ENCODE measurements around the gene MED7. TPM values are rescaled to one million over a fixed set of nuclear protein-coding genes. Genes with fewer than 3 reads are reported as not detected.

Gene MED7
- total RNA-seq, 1 experiment from 2014 or later: 17.3 TPM

GRCh38 chr5:157178966-157179365 lies 36.3 kb upstream of the MED7 start:
- H3K4me3 Mint-ChIP-seq (ENCODE audit: unreplicated experiment): no peak overlapping the region
- no peaks in the 10 kb centered on the region for H3K4me1 Mint-ChIP-seq (ENCODE audit: low read depth, unreplicated experiment)
- DNase-seq: no peak
- Histone ChIP-seq H3K4me3 (ENCODE audit: low read depth, low read length) (no peak overlapping the region), H3K27me3 (replicated peaks; ENCODE audit: control insufficient read depth, insufficient read depth, low read length) (no peaks in the 10 kb centered on the region; the same call in 1 of the 2 replicates), H3K36me3 (ENCODE audit: control insufficient read depth, insufficient read depth, low read length) (no peaks in the 10 kb centered on the region), H3K9me3 (no peaks in the 10 kb centered on the region; the same call in 1 of the 2 replicates), H3K4me1 (no peaks in the 10 kb centered on the region)
- no peak for TF ChIP-seq CTCF (IDR thresholded peaks at IDR 0.05; ENCODE audit: insufficient read depth in 1 of 2, low read depth in 1 of 2, low read length in 1 of 2, severe bottlenecking in 1 of 2, unreplicated experiment in 1 of 2)
- no TSS peak for BruUV-seq (replicated peaks)
- ChIA-PET CTCF (no interaction called here), POLR2A (no interaction called here)
- H3K27ac Mint-ChIP-seq (ENCODE audit: unreplicated experiment): no peak overlapping the region
- no peaks in the 10 kb centered on the region for H3K9me3 Mint-ChIP-seq (ENCODE audit: unreplicated experiment)
- intact Hi-C loops (cut with micrococcal nuclease; ENCODE audit: unreplicated experiment): no loop called here
- H3K27me3 Mint-ChIP-seq (ENCODE audit: insufficient read depth, unreplicated experiment): peaks cover 28% of the 10 kb centered on the region
- H3K36me3 Mint-ChIP-seq (ENCODE audit: insufficient read depth, unreplicated experiment): no peaks in the 10 kb centered on the region

- Mint-ChIP-seq H3K4me3 (ENCODE audit: unreplicated experiment) (no peak overlapping the region), H3K27ac (ENCODE audit: unreplicated experiment) (no peak overlapping the region), H3K36me3 (ENCODE audit: insufficient read depth, unreplicated experiment) (no peaks in the 10 kb centered on the region), H3K27me3 (ENCODE audit: insufficient read depth, unreplicated experiment) (peaks cover 28% of the 10 kb centered on the region), H3K4me1 (ENCODE audit: low read depth, unreplicated experiment) (no peaks in the 10 kb centered on the region), H3K9me3 (ENCODE audit: unreplicated experiment) (no peaks in the 10 kb centered on the region)
- Histone ChIP-seq H3K27me3 (replicated peaks; ENCODE audit: control insufficient read depth, insufficient read depth, low read length) (no peaks in the 10 kb centered on the region; the same call in 1 of the 2 replicates), H3K4me3 (ENCODE audit: low read depth, low read length) (no peak overlapping the region), H3K9me3 (no peaks in the 10 kb centered on the region), H3K36me3 (ENCODE audit: control insufficient read depth, insufficient read depth, low read length) (no peaks in the 10 kb centered on the region), H3K4me1 (no peaks in the 10 kb centered on the region)
- BruUV-seq (replicated peaks): no TSS peak
- ChIA-PET POLR2A (no interaction called here), CTCF (interaction anchor here (0.6 kb wide), 1 partner anchor 11 kb away, joined by 3 read pairs; no protein-coding TSS in a partner anchor)
- intact Hi-C loops (cut with micrococcal nuclease; ENCODE audit: unreplicated experiment): no loop called here
- DNase-seq: no peak
- TF ChIP-seq CTCF (IDR thresholded peaks at IDR 0.05; ENCODE audit: insufficient read depth in 1 of 2, low read depth in 1 of 2, low read length in 1 of 2, severe bottlenecking in 1 of 2, unreplicated experiment in 1 of 2): no peak
Measured at GRCh38 chr5:157177953-157178352, 35.3 kb upstream of the MED7 start.

- Histone ChIP-seq H3K36me3 (ENCODE audit: control insufficient read depth, insufficient read depth, low read length) (no peaks in the 10 kb centered on the region), H3K9me3 (no peaks in the 10 kb centered on the region), H3K27me3 (replicated peaks; ENCODE audit: control insufficient read depth, insufficient read depth, low read length) (no peaks in the 10 kb centered on the region; the same call in 1 of the 2 replicates), H3K4me1 (no peaks in the 10 kb centered on the region), H3K4me3 (ENCODE audit: low read depth, low read length) (no peak overlapping the region)
- H3K4me3 Mint-ChIP-seq (ENCODE audit: unreplicated experiment): no peak overlapping the region
- peaks cover 14% of the 10 kb centered on the region for H3K9me3 Mint-ChIP-seq (ENCODE audit: unreplicated experiment)
- CTCF ChIA-PET: no interaction called here
- intact Hi-C loops (cut with micrococcal nuclease; ENCODE audit: unreplicated experiment): no loop called here
- H3K27ac Mint-ChIP-seq (ENCODE audit: unreplicated experiment): no peak overlapping the region
- POLR2A ChIA-PET: no interaction called here
- peaks cover 20% of the 10 kb centered on the region for H3K27me3 Mint-ChIP-seq (ENCODE audit: insufficient read depth, unreplicated experiment)
- no TSS peak for BruUV-seq (replicated peaks)
- DNase-seq: no peak
- H3K36me3 Mint-ChIP-seq (ENCODE audit: insufficient read depth, unreplicated experiment): no peaks in the 10 kb centered on the region
- TF ChIP-seq CTCF (IDR thresholded peaks at IDR 0.05; ENCODE audit: insufficient read depth in 1 of 2, low read depth in 1 of 2, low read length in 1 of 2, severe bottlenecking in 1 of 2, unreplicated experiment in 1 of 2): no peak
- H3K4me1 Mint-ChIP-seq (ENCODE audit: low read depth, unreplicated experiment): no peaks in the 10 kb centered on the region
Measured at GRCh38 chr5:157175071-157175612, 32.5 kb upstream of the MED7 start.
